ENCODE measurements around the gene GEN1. TPM values are rescaled to one million over a fixed set of nuclear protein-coding genes. Genes with fewer than 3 reads are reported as not detected.

The GEN1 gene
- total and polyA plus RNA-seq, 2 of the 13 experiments (the other 11 are each of a cell fraction or from before 2014, with no cell fraction given) = 9.9 to 27.1 TPM

DNA sequence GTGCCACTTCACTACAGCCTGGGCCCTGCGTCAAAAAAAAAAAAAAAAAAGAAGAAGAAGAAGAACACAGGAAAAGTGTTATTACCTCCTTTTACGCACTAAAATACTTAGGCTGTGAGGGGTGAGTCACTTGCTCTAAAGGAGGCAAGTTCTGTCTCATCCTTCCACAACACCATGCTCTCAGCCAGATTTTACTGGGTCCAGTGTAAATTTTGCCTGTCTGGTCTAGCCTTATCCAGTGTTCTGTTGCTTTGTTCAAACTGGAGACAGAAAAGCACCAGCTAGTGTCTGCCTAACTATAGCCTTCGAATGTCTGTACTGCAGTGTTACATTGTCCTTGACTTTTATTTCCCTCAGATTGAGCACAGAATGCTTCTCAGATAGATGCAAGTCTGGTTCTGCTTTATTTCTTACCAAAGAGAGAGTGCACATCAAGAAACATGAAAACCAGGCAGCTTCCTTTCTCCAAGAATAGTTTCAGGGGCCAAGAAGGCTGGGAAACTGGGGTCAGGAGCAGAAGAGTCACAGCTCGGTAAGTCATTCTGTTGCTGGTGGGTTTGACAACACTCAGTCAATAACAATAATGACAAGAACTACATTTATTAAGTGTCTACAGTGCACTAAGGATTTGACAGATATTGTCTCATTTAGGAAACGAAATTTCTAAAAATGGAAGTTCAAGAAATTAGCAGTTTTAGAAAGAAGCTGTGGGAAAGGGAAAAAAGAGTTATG lies 59.2 kb downstream of the GEN1 start:
- H3K9me3 ChIP-seq (ENCODE audit: low read length) = no peaks in the 10 kb centered on the region
- no peak for ATAC-seq
- no peak overlapping the region for H3K27ac ChIP-seq (ENCODE audit: extremely low read length, insufficient read depth, low read length)
- TF ChIP-seq LCORL (IDR thresholded peaks at IDR 0.05) (no peak), LCORL (CRISPR knock-in tag; IDR thresholded peaks at IDR 0.05) (no peak), HIVEP1 (CRISPR knock-in tag; IDR thresholded peaks at IDR 0.05) (no peak)
- no peak for FAIRE-seq
- H3K9ac ChIP-seq (ENCODE audit: insufficient read depth, low read depth, low read length) = no peak overlapping the region
- H4K20me1 ChIP-seq (ENCODE audit: insufficient read depth, low read length) = no peaks in the 10 kb centered on the region
- no peaks in the 10 kb centered on the region for H3K4me1 ChIP-seq (ENCODE audit: insufficient read depth, low read length)
- no peak overlapping the region for H2AFZ ChIP-seq (ENCODE audit: low read length)
- no peak overlapping the region for H3K4me3 ChIP-seq (replicated peaks in 1 of 3; ENCODE audit: insufficient read depth in 1 of 3, low read depth in 2 of 3, low read length in 3 of 3)
- no peaks in the 10 kb centered on the region for H3K36me3 ChIP-seq (replicated peaks in 1 of 2; ENCODE audit: control insufficient read depth in 1 of 2, insufficient read depth in 2 of 2, low read length in 2 of 2)
- no peak overlapping the region for H3K4me2 ChIP-seq (ENCODE audit: low read depth, low read length)
- ChIA-PET POLR2A (no interaction called here), CTCF (ENCODE audit: low intra/inter-chr PET ratio, low total read pairs) (no interaction called here)
- WGBS (ENCODE audit: low lambda C conversion rate) = 28% methylated on average over 5 of the region's 5 CpGs
- BruUV-seq (replicated peaks) = no TSS peak
- in situ Hi-C loops (cut with HindIII; ENCODE audit: extremely low pct_ligation_motif_present, low pct_unique_long_range_greater_than_20kb) (no loop called here), intact Hi-C loops (cut with micrococcal nuclease; ENCODE audit: unreplicated experiment) (no loop called here)
- peaks cover 0 to 13% of the 10 kb centered on the region in 2 experiments; a peak in 2 of 5 replicates for H3K27me3 ChIP-seq (ENCODE audit: control insufficient read depth in 1 of 2, insufficient read depth in 2 of 2, low read length in 2 of 2)
- no peaks in the 10 kb centered on the region for H3K79me2 ChIP-seq (ENCODE audit: insufficient read depth, low read length)
- no peak for DNase-seq (ENCODE audit: low spot score)

DNA sequence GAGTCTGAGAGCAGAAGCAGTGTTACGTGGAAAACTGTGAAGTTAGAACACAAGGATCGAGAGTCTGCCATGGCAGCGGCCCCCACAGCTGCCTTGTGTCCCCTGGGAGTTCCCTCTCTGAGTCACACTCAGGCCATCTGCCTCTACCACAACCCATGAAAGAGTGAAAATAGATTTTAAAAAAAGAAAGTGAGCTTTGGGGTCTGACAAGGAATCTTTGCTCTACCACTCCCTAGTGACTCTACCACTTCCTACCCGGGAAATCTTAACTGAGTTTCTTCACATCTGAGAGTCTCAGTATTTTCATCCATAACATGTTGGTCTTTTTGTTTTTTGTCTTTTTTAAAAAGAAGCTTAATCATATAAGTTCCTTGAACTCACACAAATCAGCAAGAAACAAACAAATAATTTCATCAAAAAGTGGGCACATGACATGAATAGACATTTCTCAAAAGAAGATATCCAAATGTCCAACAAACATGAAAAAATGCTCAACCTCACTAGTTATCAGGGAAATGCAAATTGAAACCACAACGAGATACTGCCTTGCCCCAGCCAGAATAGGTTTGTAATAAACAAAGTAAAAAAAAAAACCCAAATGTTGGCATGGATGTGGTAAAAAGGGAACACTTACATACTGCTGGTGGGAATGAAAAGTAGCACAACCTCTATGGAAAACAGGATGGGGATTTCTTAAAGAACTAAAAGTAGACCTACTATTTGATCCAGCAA lies 60.0 kb downstream of the GEN1 start:
- CTCF ChIA-PET (ENCODE audit: low intra/inter-chr PET ratio, low total read pairs) = no interaction called here
- Histone ChIP-seq H4K20me1 (ENCODE audit: insufficient read depth, low read length) (no peaks in the 10 kb centered on the region), H3K9me3 (ENCODE audit: low read length) (no peaks in the 10 kb centered on the region), H3K4me2 (ENCODE audit: low read depth, low read length) (no peak overlapping the region), H3K27ac (ENCODE audit: extremely low read length, insufficient read depth, low read length) (no peak overlapping the region), H3K9ac (ENCODE audit: insufficient read depth, low read depth, low read length) (no peak overlapping the region), H2AFZ (ENCODE audit: low read length) (no peak overlapping the region), H3K4me1 (ENCODE audit: insufficient read depth, low read length) (no peaks in the 10 kb centered on the region), H3K79me2 (ENCODE audit: insufficient read depth, low read length) (no peaks in the 10 kb centered on the region), H3K27me3 (ENCODE audit: control insufficient read depth in 1 of 2, insufficient read depth in 2 of 2, low read length in 2 of 2) (peaks cover 0 to 13% of the 10 kb centered on the region in 2 experiments; a peak in 2 of 5 replicates), H3K36me3 (replicated peaks in 1 of 2; ENCODE audit: control insufficient read depth in 1 of 2, insufficient read depth in 2 of 2, low read length in 2 of 2) (no peaks in the 10 kb centered on the region), H3K4me3 (replicated peaks in 1 of 3; ENCODE audit: insufficient read depth in 1 of 3, low read depth in 2 of 3, low read length in 3 of 3) (no peak overlapping the region)
- intact Hi-C loops (cut with micrococcal nuclease; ENCODE audit: unreplicated experiment) = no loop called here
- ATAC-seq (no peak), DNase-seq (ENCODE audit: low spot score) (no peak), FAIRE-seq (no peak)
- TF ChIP-seq ZEB1 (IDR thresholded peaks at IDR 0.05; ENCODE audit: insufficient replicate concordance, low read depth) (no peak), SRF (IDR thresholded peaks at IDR 0.05; ENCODE audit: low read depth, low read length) (no peak), RFXAP (CRISPR knock-in tag; IDR thresholded peaks at IDR 0.05; ENCODE audit: borderline replicate concordance) (no peak), REPIN1 (CRISPR knock-in tag; IDR thresholded peaks at IDR 0.05; ENCODE audit: borderline replicate concordance, low read depth) (no peak)
- TF ChIP-seq, protein P1, sequence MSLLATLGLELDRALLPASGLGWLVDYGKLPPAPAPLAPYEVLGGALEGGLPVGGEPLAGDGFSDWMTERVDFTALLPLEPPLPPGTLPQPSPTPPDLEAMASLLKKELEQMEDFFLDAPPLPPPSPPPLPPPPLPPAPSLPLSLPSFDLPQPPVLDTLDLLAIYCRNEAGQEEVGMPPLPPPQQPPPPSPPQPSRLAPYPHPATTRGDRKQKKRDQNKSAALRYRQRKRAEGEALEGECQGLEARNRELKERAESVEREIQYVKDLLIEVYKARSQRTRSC (CRISPR knock-in tag; IDR thresholded peaks at IDR 0.05; ENCODE audit: low read depth) = no peak
- no TSS peak for BruUV-seq (replicated peaks)
- in situ Hi-C loops (cut with HindIII; ENCODE audit: extremely low pct_ligation_motif_present, low pct_unique_long_range_greater_than_20kb) = no loop called here
- 14% methylated on average over 5 of the region's 5 CpGs for WGBS (ENCODE audit: low lambda C conversion rate)
- POLR2A ChIA-PET = no interaction called here

Measured in HepG2 (cell line).